Esophagus muscularis mucosa (tissue), 4 donors: Measurements from ENCODE around the gene GORASP1. TPM values are rescaled to one million over a fixed set of nuclear protein-coding genes. Genes with fewer than 3 reads are reported as not detected.

Experiments used
- DNase-seq: peaks from one replicate; pipeline ENCODE4 v3.0.0-alpha.2; 2017; ENCODE audit errors: extremely low spot score
- H3K27ac ChIP-seq, 4 donors: fragments of 200-600 bp; sonication (generic); replicated peaks in 1 of 4; 1 replicate in 3 of 4; 2 replicates in 1 of 4; pipeline ENCODE4 v1.5.1; 2016 to 2019; ENCODE audit warnings: mild to moderate bottlenecking in 1 of 4
- H3K27me3 ChIP-seq, 4 donors: fragments of 200-600 bp; sonication (generic); one replicate each; pipeline versions ENCODE4 v1.5.1 to v1.6.0; 2016 to 2019
- H3K36me3 ChIP-seq, 4 donors: fragments of 200-600 bp; sonication (generic); one replicate each; pipeline ENCODE4 v1.5.1; 2016 to 2019
- H3K4me1 ChIP-seq, 4 donors: fragments of 200-600 bp; sonication (generic); one replicate each; pipeline ENCODE4 v1.5.1; 2016 to 2019
- H3K4me3 ChIP-seq, 4 donors: fragments of 200-600 bp; sonication (generic); 1 replicate in 2 of 4; 2 replicates in 2 of 4; pipeline ENCODE4 v1.5.1; 2016 to 2019; ENCODE audit warnings: mild to moderate bottlenecking in 4 of 4, moderate library complexity in 1 of 4
- H3K9me3 ChIP-seq, 4 donors: fragments of 200-600 bp; sonication (generic); 1 replicate in 3 of 4; 2 replicates in 1 of 4; pipeline ENCODE4 v1.5.1; 2016 to 2019
- EP300 ChIP-seq: sonication (generic); formaldehyde crosslinking; IDR thresholded peaks from one replicate; pipeline ENCODE4 v1.6.1; 2017; ENCODE audit warnings: antibody characterized with exemption
- POLR2A ChIP-seq: fragments of 450-650 bp; IDR thresholded peaks from one replicate; pipeline ENCODE4 v1.6.1; 2017; ENCODE audit warnings: antibody characterized with exemption, moderate library complexity, mild to moderate bottlenecking, low read depth
- POLR2AphosphoS5 ChIP-seq, 2 donors: sonication (generic); formaldehyde crosslinking; IDR thresholded peaks; one replicate each; pipeline ENCODE4 v1.6.1; 2017; ENCODE audit warnings: antibody characterized with exemption in 2 of 2
- WGBS: methylation state at CpG from one replicate; pipeline ENCODE4 v1.1.5; 2018; 5-methylcytosine and 5-hydroxymethylcytosine counted together
- intact Hi-C: fragments of 100-400 bp; cut with DNase I; formaldehyde crosslinking; loops from one replicate; pipeline ENCODE4 v1.15.1; 2023
- total RNA-seq, 4 donors: library from RNA; depleted of rRNA; stranded (reverse); fragments of >200 nt; gene quantifications; one replicate each; pipeline versions ENCODE4 v1.1.0 to v1.2.1, GENCODE V29; 2016
- TF ChIP-seq, protein P1 (sequence below), 3 experiments: fragments of 200-600 bp in 2 of 3; fragments of 450-650 bp in 1 of 3; sonication (generic) in 2 of 3; IDR thresholded peaks; one replicate each; pipeline ENCODE4 v1.5.1; 2017 to 2019; ENCODE audit warnings: antibody characterized with exemption in 3 of 3, mild to moderate bottlenecking in 2 of 3, moderate library complexity in 1 of 3

The GORASP1 gene
- total RNA-seq, 4 donors from 2014 or later: 53.7 to 88.7 (median 67.8) TPM

DNA sequence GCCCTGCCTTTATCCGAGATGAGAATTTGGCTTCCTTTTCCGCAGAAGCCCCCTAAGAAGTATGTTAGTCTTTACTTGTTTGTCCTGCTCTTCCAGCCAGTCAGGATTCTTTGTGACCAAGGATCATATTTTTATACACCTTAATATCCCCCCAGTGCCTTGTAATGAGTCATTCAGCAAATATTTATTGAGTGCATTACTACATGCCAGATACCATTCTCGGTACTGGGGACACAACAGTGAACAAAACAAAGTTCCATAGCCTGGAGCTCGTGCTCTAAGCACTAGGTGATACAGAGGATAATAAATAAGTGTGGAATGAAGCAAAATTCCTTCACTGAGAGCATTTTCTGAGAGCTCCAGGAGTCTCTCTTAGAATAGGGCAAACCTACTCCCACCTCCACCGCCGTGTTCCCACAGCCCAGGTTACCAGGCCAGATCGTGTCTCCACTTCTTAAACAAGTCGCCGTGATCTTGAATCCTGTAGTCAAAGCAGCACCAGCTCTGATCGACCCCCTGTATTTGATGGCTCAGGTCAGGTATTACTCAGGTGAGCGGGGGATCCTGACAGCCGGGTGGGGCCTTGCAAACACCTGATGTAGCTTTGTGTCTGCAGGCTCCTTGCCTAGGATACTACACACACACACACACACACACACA lies 18.5 kb upstream of the GORASP1 start:
- TF ChIP-seq POLR2AphosphoS5 (IDR thresholded peaks at IDR 0.05): no peak
- TF ChIP-seq, protein P1, sequence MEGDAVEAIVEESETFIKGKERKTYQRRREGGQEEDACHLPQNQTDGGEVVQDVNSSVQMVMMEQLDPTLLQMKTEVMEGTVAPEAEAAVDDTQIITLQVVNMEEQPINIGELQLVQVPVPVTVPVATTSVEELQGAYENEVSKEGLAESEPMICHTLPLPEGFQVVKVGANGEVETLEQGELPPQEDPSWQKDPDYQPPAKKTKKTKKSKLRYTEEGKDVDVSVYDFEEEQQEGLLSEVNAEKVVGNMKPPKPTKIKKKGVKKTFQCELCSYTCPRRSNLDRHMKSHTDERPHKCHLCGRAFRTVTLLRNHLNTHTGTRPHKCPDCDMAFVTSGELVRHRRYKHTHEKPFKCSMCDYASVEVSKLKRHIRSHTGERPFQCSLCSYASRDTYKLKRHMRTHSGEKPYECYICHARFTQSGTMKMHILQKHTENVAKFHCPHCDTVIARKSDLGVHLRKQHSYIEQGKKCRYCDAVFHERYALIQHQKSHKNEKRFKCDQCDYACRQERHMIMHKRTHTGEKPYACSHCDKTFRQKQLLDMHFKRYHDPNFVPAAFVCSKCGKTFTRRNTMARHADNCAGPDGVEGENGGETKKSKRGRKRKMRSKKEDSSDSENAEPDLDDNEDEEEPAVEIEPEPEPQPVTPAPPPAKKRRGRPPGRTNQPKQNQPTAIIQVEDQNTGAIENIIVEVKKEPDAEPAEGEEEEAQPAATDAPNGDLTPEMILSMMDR (IDR thresholded peaks at IDR 0.05): no peak
- no peak for TF ChIP-seq EP300
- TF ChIP-seq POLR2A: no peak
- Histone ChIP-seq H3K4me1 (peaks cover 3 to 16% (median 11%) of the 10 kb centered on the region in 4 donors), H3K36me3 (peaks cover 0 to 25% (median 2%) of the 10 kb centered on the region in 4 donors), H3K27ac (no peak overlapping the region), H3K4me3 (no peak overlapping the region), H3K27me3 (no peaks in the 10 kb centered on the region), H3K9me3 (no peaks in the 10 kb centered on the region)
- intact Hi-C loops: loop anchor here (5.0 kb wide), 1 partner anchor 166 kb away; no protein-coding TSS in a partner anchor
- WGBS: 53% methylated on average over 10 of the region's 12 CpGs
- no peak for DNase-seq

DNA sequence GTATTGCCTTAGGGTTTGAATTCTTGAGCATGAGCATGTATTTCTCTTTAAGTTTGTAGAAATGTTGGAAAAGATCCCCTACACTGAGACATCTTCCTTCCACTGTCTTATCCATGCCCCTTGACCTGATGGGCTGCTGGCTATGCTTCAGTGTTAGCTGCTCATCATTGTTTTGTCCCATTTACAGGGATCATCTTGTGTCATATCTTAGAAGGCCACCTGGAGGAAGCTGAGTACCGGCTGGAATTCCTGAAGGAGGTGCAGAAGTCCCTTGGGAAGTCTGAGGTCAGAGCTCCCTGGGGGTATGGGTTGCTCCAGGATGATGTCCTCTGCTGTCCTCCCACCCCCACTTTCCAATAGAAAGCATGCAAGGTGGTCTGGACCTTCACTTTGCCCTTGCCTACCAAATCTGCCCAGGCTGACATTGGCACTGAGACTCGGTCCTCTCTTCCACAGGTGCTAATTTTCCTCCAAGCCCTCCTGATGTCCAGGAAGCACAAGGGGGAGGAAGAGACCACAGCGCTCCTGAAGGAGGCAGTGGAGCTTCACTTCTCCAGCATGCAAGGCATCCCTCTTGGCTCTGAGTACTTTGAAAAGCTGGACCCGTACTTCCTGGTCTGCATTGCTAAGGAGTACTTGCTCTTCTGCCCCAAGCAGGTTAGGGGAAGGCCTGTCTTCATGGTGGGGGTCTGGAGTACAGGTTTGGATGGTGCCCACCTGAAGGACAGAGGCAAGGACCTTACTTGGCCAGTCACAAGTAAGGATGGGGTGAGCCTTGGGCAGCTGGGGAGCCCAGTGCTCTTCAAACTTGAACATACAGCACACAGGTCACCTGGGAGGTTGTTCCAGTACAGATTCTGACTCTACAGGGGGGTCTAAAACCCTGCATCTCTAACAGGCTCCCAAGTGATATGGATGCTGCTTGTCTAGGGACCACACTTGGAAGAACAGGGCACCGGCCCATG lies 17.7 kb upstream of the GORASP1 start:
- H3K27ac ChIP-seq: no peak overlapping the region
- TF ChIP-seq POLR2AphosphoS5 (IDR thresholded peaks at IDR 0.05) (peak; percentile 16 to 17), POLR2A (no peak)
- TF ChIP-seq, protein P1 (IDR thresholded peaks at IDR 0.05): peak; percentile 33 to 51 (median 34)
- DNase-seq: no peak
- no peak overlapping the region for H3K4me3 ChIP-seq
- H3K27me3 ChIP-seq: no peaks in the 10 kb centered on the region
- peaks cover 0 to 32% (median 6%) of the 10 kb centered on the region in 4 donors for H3K36me3 ChIP-seq
- 69% methylated on average over 5 of the region's 5 CpGs for WGBS
- intact Hi-C loops: loop anchor here (5.0 kb wide), 1 partner anchor 167 kb away; no protein-coding TSS in a partner anchor
- no peaks in the 10 kb centered on the region for H3K9me3 ChIP-seq
- H3K4me1 ChIP-seq: peaks cover 3 to 16% (median 11%) of the 10 kb centered on the region in 4 donors

DNA sequence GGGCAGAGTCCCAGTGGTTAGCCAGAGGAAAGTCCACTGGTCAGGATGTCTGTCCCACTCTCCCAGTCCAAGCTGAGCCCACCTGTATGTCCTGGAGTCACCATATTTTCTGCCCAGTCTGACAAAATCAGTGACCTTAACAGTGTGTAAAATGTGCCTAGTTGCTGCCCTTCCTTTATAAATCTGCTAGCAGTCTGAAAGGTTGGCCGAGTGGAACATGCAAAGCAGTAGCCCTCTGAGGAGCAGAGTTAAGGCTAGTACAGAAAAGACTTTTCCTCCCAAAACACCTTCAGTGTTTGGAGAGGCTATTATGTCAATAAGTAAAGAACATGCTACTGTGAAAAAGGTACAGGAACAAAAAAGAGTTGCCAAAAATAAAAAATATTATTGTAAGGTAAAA lies 15.4 kb upstream of the GORASP1 start:
- H3K9me3 ChIP-seq: no peaks in the 10 kb centered on the region
- 83% methylated on average over 1 of the region's 1 CpG for WGBS
- intact Hi-C loops: no loop called here
- H3K4me1 ChIP-seq: peaks cover 3 to 16% (median 11%) of the 10 kb centered on the region in 4 donors
- H3K4me3 ChIP-seq: no peak overlapping the region
- no peaks in the 10 kb centered on the region for H3K27me3 ChIP-seq
- H3K36me3 ChIP-seq: peaks cover 4 to 34% (median 9%) of the 10 kb centered on the region in 4 donors
- DNase-seq: no peak
- no peak overlapping the region for H3K27ac ChIP-seq
- TF ChIP-seq EP300 (no peak), POLR2A (no peak), POLR2AphosphoS5 (IDR thresholded peaks at IDR 0.05) (no peak)
- TF ChIP-seq, protein P1 (IDR thresholded peaks at IDR 0.05): no peak

DNA sequence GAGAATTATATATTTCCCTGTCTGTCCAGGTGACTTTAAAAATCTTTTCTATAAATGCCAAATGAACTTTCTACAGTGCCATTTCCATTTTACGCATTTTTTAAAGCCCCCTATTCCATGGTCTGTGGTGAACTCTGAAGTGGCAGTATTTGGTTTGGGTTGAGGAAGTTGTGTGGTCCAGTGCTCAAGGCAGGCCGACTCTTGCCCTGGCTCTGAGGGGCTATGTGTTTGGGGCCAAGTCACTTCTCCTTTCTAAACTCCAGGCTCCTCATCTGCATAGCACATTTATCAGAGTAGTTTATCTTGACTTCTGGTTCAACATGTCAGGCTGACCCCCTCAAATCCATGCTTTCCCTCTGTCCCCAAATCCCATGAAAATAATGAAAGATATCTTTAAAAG lies 14.2 kb upstream of the GORASP1 start:
- H3K36me3 ChIP-seq: peaks cover 4 to 43% (median 9%) of the 10 kb centered on the region in 4 donors
- H3K9me3 ChIP-seq: no peaks in the 10 kb centered on the region
- H3K4me1 ChIP-seq: peaks cover 3 to 13% (median 8%) of the 10 kb centered on the region in 4 donors
- no peak overlapping the region for H3K4me3 ChIP-seq
- intact Hi-C loops: no loop called here
- DNase-seq: no peak
- no peaks in the 10 kb centered on the region for H3K27me3 ChIP-seq
- H3K27ac ChIP-seq: no peak overlapping the region
- TF ChIP-seq POLR2AphosphoS5 (IDR thresholded peaks at IDR 0.05): no peak
- TF ChIP-seq, protein P1 (IDR thresholded peaks at IDR 0.05): no peak
- no peak for TF ChIP-seq EP300
- TF ChIP-seq POLR2A: no peak
- 88% methylated on average over 2 of the region's 2 CpGs for WGBS
